ENCODE measurements around the gene PDLIM5.
"Not testable (repeated sequence)": the region's sequence is repeated elsewhere in the genome, so short reads cannot be mapped to it uniquely, and the experiment has no call there.

Gene PDLIM5

DNA sequence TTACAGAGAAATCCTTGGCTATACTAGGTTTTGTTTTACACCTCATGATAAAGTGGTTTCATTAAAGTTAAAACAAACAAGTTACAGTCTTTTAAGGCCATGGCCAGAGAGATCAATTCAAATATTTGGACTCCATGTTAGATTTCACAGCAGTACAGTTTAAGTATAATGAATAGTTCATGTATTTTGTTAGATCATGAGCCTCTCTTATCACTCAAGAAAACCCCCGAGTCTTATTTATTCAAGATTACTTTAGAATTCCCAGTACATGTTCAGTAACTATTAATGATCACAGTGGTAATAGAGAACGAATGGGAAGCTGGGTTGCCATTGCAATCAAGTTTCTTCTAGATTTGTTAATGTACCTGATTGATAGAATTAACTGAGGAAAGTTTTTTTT lies 15.2 kb downstream of the PDLIM5 start:
- DNase-seq = no peak

DNA sequence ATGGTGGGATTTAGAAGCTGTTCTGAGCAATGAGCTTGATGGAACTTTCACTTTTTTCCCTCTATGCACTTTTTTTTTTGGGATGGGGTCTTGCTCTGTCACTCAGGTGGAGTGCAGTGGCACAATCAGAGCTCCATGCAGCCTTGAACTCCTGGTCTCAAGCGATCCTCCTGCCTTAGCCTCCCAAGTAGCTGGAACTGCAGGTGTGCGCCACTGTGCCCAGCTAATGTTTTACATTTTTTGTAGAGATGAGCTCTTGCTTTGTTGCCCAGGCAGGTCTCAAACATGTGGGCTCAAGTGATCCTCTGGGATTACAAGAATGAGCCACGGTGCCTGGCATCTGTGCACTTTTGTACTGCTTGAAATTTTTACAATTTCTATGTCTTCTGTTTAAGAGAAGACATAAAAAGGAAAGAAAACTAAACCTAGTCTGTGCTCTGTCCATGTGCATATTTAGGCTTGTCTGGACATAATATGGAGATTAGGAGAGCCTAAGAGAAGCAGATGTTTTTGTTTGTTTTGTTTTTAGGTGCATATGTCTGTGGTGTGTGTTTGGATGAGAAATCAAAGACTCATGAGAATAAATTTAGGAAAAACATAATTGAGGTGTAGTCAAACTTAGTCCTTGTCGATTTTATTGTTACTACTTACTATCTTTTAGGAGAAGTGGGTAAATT lies 16.5 kb downstream of the PDLIM5 start:
- DNase-seq = no peak

DNA sequence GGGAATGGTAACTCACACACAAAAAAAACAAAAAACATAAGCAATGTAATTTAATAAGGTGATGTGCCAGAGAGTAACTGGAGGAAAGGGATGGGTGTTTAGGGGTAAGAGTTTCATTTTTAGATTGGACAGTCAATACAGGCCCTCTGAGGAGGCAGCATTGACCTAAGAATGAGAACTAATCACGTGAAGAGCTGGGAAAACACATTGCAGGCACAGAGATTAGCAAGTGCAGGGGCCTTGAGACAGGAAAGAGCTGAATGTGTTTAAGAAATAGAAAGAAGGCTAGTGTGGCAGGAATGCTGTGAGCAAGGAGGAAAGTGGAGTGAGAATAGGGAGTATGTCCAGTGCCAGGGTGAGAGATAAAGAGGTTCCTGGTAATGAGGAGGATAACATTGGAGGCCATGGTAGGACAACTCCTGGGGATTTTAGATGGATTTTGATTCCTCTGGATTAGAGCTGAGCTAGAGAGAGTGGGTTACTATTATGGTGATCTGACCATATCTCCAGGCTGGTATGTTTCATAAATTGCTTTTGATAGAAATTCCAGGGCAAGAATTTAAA lies 17.6 kb downstream of the PDLIM5 start:
- no peak for DNase-seq

DNA sequence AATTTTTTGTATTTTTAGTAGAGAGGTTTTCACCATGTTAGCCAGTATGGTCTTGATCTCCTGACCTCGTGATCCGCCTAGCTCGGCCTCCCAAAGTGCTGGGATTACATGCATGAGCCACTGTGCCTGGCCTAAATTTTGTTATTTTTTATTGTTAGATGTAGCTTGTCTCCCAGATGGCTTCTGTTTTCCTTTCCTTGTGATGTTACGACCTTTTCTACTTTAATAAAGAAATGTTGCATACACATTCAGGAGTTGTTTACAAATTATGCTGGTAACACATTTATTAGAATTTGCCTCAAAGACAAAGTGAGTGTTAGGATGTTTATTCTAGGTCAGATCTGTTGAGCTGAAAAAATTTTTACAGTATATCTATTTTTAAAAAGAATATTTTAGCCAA lies 18.4 kb downstream of the PDLIM5 start:
- DNase-seq = no peak

DNA sequence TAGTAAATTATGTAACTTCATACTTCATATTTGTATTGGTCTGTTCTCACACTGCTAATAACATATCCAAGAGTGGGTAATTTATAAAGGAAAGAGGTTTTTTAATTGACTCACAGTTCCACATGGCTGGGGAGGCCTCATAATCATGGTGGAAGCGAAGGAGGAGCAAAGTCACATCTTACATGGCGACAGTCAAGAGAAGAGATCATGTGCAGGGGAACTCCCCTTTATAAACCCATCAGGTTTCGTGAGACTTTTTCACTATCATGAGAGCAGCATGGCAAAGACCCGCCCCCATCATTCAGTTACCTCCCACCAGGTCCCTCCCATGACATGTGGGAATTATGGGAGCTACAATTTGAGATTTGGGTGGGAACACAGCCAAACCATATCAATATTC lies 19.0 kb downstream of the PDLIM5 start:
- DNase-seq = not testable (repeated sequence)

DNA sequence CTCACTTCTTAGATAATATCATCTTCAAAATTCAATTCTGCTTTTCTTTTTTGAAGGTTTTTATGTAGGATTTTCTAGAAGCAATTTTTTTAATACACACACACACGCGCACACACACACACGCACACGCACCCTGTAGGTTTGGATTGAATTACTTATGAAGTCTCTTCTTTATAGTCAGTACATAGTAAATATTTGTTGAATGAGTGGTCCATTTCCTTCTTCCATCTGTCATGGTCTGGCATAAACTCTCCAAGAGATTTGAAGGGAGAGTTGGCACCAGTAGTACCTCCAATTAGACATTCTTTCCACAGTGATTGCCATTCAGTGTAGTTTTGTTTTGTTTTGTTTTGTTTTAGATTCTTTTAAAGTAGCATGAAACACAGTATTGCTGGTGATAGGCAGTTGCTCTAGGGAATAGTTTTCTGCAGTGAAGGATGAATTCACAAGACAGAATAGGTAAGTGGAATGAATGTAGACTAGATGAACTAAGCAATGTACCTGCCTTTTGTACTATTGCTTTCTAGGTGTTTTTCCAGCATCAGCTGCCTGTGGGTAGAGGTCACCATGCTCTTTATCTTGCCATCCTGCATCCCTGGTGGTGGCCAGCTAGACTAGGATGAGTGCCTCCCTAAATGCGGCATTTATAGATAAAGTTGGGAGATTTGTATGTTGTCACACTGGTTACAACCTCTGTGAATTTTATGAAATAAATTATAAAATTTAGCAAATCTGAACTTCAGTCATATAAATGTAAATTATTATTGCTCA lies 20.5 kb downstream of the PDLIM5 start:
- DNase-seq = no peak

DNA sequence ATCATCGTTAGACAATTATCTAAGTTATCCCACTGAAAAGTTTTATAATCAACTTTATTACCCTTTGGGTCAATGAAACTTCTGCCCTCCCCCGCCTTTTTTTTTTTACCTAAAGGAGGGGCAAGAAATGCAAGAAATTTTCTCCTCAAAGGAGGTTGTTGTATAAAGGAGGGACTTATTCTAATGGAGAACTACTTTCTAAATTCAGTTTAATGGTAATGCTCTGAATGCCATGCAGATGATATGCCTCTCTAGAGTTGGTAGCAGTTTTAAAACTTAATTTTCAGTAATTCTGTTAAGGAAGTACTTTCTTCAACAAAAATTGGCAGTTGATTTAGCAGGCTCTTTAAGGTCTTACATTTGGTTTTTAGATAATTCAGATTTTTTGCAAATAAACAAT lies 23.3 kb downstream of the PDLIM5 start:
- no peak for DNase-seq

DNA sequence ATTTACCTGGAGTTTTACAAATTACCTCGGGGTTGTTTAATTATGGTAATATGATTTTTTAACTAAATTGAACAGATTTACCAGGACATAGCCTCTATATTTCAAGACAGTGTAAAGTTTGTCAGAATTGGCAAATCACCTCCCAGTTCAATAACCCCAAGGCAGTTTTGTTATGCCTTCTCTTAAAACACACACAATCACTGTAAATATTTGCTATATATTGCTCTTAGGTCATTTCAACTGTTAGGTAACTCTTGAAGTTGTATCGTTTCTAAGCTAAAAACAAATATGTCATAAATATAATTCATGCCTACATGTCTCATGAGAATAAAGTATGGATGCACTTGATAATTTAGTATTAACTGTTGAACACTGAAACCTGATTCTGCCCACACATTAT lies 24.1 kb downstream of the PDLIM5 start:
- no peak for DNase-seq

DNA sequence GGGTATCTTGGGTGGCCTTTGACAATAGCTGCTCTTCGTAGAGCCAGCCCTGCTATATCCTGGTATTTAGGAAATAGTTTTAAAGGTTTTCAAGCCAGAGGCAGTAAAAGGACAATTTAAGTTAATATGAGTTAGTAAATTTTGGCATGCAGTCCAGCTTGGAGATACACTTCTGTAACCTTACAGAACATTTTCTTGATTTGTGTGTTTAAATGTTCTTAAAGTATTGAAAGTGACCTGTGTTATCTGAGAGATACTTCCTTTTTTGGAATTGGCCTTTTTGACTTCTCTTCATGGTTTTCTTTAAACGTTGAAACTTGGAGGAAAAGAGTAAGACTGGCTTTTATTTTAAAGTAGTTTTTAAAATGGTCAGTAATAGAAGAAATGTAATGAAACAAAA lies 25.5 kb downstream of the PDLIM5 start:
- DNase-seq = no peak

DNA sequence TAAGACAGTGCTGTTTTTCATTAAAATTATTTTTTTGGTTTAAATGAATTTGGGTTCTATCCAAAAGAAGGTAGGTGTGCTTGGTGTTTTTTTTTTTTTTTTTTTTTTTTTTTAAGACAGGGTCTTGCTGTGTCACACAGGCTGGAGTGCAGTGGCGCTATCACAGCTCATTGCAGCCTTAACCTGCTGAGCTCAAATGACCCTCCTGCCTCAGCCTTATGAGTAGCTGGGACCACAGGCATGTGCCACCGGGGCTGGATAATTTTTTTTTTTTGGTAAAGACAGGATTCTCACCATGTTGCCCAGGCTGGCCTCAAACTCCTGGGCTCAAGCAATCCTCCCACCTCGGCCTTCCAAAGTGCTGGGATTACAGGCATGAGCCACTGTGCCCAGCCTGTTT lies 27.1 kb downstream of the PDLIM5 start:
- not testable (repeated sequence) for DNase-seq

DNA sequence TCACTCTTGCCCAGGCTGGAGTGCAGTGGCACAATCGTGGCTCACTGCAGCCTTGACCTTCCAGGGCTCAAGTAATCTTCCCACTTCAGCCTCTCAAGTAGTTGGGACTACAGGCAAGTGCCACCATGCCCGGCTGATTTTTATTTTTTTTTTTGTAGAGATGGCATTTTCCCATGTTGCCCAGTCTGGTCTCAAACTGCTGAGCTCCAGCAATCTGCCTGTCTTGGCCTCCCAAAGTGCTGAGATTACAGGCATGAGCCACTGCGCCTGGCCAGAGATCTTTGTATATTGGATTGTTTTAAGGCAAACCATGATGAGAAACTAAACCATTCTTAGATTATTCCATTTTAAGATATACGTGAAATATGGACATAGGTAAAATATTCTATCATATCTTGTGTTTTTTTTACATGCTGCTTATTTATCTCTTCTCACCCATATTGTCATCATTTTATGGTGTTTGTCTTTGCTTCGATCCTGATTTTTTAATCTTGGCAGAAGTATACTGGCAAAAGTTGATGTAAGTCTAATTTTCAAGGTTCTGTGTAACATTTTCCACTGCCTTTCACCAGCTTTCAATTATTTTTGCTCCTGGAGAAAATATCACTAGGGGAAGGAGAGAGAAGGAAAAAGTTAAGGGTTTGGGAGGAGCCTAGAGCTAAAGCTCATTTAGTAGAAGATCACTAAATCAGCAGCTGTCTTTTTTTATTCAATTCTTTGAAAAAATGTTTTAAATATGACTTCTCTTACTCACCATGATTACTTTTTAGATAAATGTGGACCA lies 27.8 kb downstream of the PDLIM5 start:
- no peak for DNase-seq

DNA sequence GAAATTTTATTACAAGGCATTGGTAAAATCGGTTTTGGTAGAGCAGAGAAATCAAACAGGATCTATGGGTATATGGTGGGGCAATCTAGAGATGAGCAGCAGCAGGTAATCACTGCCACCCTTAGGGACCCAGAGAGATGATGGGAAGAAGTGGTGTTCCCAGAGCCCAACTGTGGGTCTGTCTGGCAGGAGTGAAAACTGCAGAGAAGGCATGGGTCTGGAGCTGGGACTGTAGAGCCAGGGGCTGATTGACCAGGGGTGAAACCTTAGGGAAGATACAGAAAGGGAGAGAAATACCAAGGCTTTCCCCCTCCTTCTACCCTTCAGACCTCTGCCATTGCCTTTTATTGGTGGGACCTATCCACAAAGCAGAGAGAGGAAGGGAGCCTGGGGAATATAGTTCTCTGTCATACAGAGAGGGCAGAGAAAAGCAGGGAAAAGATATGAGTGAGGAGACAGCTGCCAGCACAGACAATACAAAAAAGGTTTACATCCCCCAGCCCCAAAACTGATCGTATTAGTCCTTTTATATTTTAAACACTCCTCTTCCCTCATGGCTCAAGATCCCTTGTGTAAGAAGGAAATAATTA lies 28.7 kb downstream of the PDLIM5 start:
- no peak for DNase-seq

DNA sequence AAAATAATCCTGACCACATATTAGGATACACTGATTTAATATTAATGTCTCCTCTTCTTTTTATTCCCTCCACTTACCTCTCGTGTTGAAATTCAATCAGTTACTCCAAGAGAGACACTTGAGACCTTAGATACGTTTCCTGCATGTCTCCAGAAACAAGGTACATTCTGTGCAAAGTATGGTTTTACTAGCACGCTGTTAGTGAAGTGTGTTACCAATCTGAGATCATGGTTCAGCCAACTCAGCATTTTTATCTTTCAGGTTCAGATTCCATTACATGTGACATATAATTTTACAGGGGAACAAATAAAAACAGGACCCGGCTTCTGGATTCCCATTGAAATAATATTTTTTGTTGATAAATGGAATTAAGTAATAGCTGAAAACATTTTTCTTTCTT lies 32.2 kb downstream of the PDLIM5 start:
- DNase-seq = no peak

DNA sequence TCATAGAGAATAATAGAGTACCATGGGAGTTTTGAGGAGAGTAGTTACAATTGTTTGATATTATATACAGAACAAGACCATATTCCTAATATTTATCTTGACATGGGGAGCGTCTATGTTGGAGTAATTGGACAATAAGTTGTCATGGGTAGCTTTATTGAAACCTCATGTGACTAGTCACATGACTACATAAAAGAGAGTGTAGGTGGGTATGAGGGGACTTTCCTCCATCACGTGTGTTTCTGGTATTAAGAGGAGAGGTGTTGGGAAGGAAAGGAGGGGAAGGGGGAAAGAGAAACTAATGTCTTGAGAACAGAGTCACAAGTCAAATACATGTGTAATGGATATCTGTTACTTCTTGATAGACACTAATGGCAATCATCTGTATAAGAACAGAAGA lies 33.1 kb downstream of the PDLIM5 start:
- DNase-seq = no peak

DNA sequence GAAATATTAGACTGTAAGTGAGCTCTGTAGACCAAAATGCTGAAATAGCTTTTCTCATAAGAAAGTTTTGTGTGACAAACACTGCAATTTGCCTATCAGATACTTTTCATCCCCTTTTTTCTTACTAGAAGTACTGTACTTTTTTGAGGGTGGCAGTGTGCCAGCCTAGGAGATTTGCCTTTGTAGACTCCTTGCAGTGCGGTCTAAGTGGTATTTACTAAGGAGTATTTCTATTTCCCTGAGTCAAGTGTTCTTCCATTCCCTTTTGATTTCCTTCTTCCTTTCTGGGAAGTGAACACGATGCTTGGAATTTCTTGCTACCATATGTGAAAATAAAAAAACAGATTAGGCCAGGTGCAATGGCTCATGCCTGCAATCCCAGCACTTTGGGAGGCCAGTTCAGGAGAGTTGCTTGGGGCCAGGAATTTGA lies 34.6 kb downstream of the PDLIM5 start:
- no peak for DNase-seq

DNA sequence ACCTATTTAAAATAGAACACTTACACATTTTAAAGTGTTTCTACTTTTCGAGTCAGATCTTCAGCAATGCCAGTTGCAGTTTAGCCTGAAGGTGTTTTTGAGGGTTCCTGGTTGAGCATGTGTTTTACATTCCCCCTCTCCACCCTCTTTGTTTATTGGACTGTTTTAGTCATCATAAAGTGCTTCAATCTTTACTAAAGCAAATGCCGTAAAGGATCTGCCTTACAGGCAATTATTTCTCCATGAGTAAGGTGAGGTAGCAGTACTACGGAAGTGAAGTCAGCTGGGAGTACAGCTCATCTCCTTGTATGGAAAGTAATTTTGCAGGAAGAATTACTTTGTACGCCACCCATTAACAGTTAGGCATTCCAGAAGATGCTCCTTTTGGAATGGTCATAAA lies 36.9 kb downstream of the PDLIM5 start:
- DNase-seq = no peak

DNA sequence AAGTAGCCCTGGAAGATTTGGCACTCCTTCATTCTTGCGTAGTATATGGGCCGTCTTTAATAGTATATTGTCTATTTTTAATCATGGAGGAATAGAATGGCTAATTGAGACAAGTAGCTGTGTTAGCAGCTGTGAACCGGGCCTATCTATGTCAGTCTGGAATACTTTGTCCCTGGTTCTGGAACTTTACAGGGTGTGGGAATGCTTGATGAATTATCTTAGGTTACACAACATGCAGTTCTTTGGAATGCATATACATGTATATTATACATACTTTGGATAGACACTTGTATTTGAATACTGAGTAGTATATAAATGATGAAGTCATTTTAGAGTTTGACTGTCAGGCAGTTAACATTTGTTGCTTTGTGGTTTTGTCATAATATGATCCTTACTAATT lies 37.4 kb downstream of the PDLIM5 start:
- no peak for DNase-seq

DNA sequence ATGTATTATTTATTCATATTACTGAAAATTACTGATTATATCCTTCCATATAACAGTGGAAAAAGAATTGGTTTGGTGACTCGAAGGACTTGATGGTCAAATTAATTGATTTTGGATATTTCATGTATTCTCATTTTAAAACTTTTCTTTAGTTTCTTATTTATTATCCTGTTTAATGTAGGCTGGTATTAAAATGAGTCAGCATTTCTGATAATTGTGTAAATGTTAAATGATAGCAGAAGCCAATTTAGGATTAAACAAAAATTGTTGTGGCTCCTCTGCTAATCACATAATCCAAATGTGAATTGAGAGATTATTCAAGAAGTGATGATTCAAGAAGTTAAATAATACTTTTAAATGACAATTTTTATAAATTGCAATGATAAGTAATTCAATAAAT lies 38.7 kb downstream of the PDLIM5 start:
- no peak for DNase-seq

DNA sequence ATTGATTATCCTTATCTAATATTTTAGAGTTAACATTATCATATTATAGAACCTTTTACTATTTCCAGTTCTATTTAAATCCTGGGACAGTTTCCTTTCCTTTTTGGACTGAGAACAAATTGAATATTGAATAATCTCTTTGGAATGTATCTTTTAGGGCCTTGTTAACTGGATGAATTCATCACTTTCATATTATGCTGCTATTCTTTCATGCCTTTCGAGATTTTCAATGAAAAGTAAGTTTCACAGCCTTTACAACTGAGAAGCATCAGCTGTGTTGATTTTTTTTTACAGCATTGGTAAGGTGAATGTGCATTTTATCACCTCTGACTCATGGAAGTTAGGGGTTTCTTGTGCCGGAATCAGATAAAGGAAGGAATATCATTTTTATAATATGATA lies 39.6 kb downstream of the PDLIM5 start:
- no peak for DNase-seq

DNA sequence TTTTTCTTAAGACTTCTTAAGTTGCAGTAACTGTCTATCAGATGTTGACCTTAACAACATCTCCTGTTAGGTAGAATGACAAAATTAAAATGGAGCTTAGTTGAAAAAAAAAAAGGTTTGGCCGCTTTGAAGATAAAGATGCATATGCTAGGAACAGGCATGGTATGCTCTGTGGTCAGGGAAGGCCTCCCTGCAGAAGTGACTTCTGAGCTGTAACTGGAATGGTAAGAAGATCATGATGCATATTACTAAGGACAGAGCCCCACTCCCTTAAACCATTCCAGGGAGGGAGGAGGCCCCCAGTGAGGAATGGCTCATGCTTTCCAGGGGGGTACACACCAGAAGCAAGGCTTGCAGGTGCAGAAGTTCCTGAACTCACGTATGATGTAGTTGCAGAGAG lies 43.7 kb downstream of the PDLIM5 start:
- DNase-seq = no peak

DNA sequence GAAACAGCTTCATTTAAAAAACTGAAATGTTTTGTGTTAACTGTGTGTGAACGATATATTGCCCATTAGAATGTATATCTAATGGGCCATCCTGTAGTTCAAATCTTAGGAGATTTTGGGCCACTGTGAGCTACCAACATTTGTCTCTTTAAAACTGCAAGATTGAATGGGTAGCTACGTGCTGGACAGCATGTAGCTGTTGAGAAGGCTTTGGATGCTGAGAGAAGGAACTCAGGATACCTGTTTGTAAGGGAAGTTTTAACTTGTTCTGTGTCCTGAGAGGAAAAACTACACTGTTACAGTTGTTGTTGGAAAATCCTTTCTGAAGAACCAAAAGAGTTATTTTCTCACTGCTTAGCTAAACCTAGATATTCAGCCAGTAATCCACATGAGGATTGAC lies 45.9 kb downstream of the PDLIM5 start:
- DNase-seq = no peak

DNA sequence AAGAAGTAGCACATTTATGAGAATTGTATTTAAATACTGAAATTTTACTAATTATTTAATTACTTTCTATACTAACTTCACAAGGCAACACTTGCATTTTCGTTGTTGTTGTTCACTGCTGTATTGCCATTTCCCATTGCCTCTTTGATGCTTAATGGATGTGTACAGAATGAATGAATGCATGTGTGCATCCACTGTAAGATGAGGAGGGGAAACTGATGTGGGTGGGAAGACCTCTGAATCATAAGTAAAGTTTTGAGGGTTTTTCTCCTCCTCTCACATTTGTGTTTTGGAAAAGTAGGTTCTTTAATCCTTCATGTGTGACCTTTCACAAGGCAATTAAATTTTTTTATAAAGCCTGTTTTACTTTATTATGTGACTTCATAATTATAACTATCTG lies 46.8 kb downstream of the PDLIM5 start:
- no peak for DNase-seq

DNA sequence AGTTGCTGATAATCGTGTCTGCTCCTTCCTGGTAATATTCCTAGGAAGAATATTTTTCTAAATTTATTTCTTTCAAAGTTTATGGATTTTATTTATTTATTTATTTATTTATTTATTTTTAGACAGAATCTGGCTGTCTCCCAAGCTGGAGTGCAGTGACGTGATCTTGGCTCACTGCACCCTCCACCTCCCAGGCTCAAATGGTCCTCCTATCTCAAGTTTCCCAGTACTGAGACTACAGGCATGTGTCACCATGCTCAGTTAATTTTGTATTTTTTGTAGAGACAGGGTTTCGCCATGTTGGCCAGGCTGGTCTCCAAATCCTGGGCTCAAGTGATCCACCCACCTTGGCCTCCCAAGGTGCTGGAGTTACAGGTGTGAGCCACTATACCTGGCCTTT lies 48.9 kb downstream of the PDLIM5 start:
- no peak for DNase-seq
